ENCODE measurements around the gene CLIC5. TPM values are rescaled to one million over a fixed set of nuclear protein-coding genes. Genes with fewer than 3 reads are reported as not detected.
A peak's percentile ranks its signal among the peaks of the same experiment; 100 is the strongest.

Gene CLIC5
- polyA plus RNA-seq, 3 donors, result not detected

- Mint-ChIP-seq H3K9me3 (peaks cover 0 to 2% (median 0%) of the 10 kb centered on the region in 7 donors), H3K27me3 (ENCODE audit: low read depth in 3 of 3) (peaks cover 0 to 5% (median 2%) of the 10 kb centered on the region in 3 donors), H3K36me3 (no peaks in the 10 kb centered on the region), H3K4me1 (peaks cover 15% of the 10 kb centered on the region), H3K27ac (no peak overlapping the region), H3K4me3 (no peak overlapping the region)
- Histone ChIP-seq H3K36me3 (replicated peaks in 1 of 2; ENCODE audit: control insufficient read depth in 1 of 2, insufficient read depth in 2 of 2, low read length in 2 of 2) (no peaks in the 10 kb centered on the region), H4K20me1 (ENCODE audit: insufficient read depth, low read length) (no peaks in the 10 kb centered on the region), H3K4me2 (replicated peaks; ENCODE audit: extremely low read depth, low read length, poor library complexity, severe bottlenecking) (no peak overlapping the region), H3K9me3 (replicated peaks in 1 of 2; ENCODE audit: control insufficient read depth in 1 of 2, insufficient read depth in 1 of 2, low read length in 2 of 2) (no peaks in the 10 kb centered on the region), H3K4me3 (replicated peaks in 1 of 3; ENCODE audit: low read depth in 2 of 3, low read length in 3 of 3) (no peak overlapping the region), H3K27me3 (ENCODE audit: control insufficient read depth in 2 of 2, insufficient read depth in 2 of 2, low read length in 2 of 2) (no peaks in the 10 kb centered on the region), H3K27ac (ENCODE audit: low read depth in 1 of 2, low read length in 2 of 2) (no peak overlapping the region), H3K79me2 (ENCODE audit: insufficient read depth, low read length) (no peaks in the 10 kb centered on the region), H3K9ac (ENCODE audit: insufficient read depth, low read length, poor library complexity, severe bottlenecking) (no peak overlapping the region), H2AFZ (ENCODE audit: insufficient read depth, low read depth, low read length, poor library complexity, severe bottlenecking) (no peak overlapping the region), H3K4me1 (ENCODE audit: control insufficient read depth in 1 of 2, insufficient read depth in 2 of 2, low read length in 2 of 2) (peaks cover 0 to 4% of the 10 kb centered on the region in 2 donors)
- TF ChIP-seq CTCF (IDR thresholded peaks at IDR 0.05), result no peak
- intact Hi-C loops (cut with micrococcal nuclease), result no loop called here
- WGBS (ENCODE audit: insufficient coverage), result 100% methylated on average over 4 of the region's 7 CpGs
- no peak for DNase-seq
These were observed 116.5 kb downstream of the CLIC5 start for GRCh38 chr6:45898941-45899682.

DNA sequence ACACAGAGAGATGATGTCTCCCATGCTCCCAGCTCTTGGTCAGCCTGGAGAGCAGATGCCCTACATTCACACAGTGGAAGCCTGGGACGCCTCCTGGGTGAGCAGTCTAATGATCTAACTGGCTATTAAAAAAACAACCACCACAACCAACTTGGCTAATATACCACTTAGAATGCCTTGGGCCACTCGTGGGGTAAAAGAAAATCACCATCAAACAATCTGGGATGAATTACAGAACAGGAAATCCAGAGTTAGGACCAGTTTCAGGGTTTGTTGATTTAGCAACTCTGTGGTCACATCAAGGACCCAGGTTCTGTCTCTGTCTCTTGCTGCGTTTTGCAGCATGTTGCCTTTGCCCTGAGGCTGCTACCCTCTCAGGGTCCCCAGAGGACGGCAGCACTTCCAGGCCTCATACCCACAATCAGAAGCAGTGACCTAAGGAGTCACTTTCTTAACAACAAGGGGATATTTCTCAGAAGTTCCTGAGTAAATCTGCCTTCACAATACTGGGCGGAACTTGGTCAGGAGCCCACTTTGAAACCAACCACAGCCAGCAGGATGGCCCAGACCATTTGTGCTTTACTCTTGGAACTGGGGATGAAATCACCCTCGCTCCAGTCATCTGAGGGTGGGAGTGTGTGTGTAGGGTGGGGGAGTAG is 118.7 kb downstream of the CLIC5 start:
- no peak overlapping the region for H3K9ac ChIP-seq (ENCODE audit: insufficient read depth, low read length, poor library complexity, severe bottlenecking)
- H3K4me1 ChIP-seq (ENCODE audit: control insufficient read depth in 1 of 2, insufficient read depth in 2 of 2, low read length in 2 of 2), result peaks cover 0 to 4% of the 10 kb centered on the region in 2 donors
- no peak overlapping the region for H3K4me2 ChIP-seq (replicated peaks; ENCODE audit: extremely low read depth, low read length, poor library complexity, severe bottlenecking)
- H4K20me1 ChIP-seq (ENCODE audit: insufficient read depth, low read length), result no peaks in the 10 kb centered on the region
- no peaks in the 10 kb centered on the region for H3K36me3 Mint-ChIP-seq
- no peak for TF ChIP-seq CTCF (IDR thresholded peaks at IDR 0.05)
- H3K27ac Mint-ChIP-seq, result no peak overlapping the region
- H3K9me3 ChIP-seq (replicated peaks in 1 of 2; ENCODE audit: control insufficient read depth in 1 of 2, insufficient read depth in 1 of 2, low read length in 2 of 2), result no peaks in the 10 kb centered on the region
- no peak overlapping the region for H3K4me3 ChIP-seq (replicated peaks in 1 of 3; ENCODE audit: low read depth in 2 of 3, low read length in 3 of 3)
- no peak for DNase-seq
- no peaks in the 10 kb centered on the region for H3K27me3 ChIP-seq (ENCODE audit: control insufficient read depth in 2 of 2, insufficient read depth in 2 of 2, low read length in 2 of 2)
- intact Hi-C loops (cut with micrococcal nuclease), result no loop called here
- no peaks in the 10 kb centered on the region for H3K36me3 ChIP-seq (replicated peaks in 1 of 2; ENCODE audit: control insufficient read depth in 1 of 2, insufficient read depth in 2 of 2, low read length in 2 of 2)
- no peak overlapping the region for H3K4me3 Mint-ChIP-seq
- peaks cover 15% of the 10 kb centered on the region for H3K4me1 Mint-ChIP-seq
- no peaks in the 10 kb centered on the region for H3K79me2 ChIP-seq (ENCODE audit: insufficient read depth, low read length)
- H2AFZ ChIP-seq (ENCODE audit: insufficient read depth, low read depth, low read length, poor library complexity, severe bottlenecking), result peak overlapping the region; percentile 26
- H3K27me3 Mint-ChIP-seq (ENCODE audit: low read depth in 3 of 3), result peaks cover 0 to 2% (median 2%) of the 10 kb centered on the region in 3 donors
- H3K27ac ChIP-seq (ENCODE audit: low read depth in 1 of 2, low read length in 2 of 2), result no peak overlapping the region
- 20% methylated on average over 3 of the region's 6 CpGs for WGBS (ENCODE audit: insufficient coverage)
- peaks cover 0 to 5% (median 0%) of the 10 kb centered on the region in 7 donors for H3K9me3 Mint-ChIP-seq

All from CD14-positive monocyte (primary cell).